ENCODE results near the gene PMEL. TPM values are rescaled to one million over a fixed set of nuclear protein-coding genes. Genes with fewer than 3 reads are reported as not detected.

PMEL gene
- total RNA-seq, 2 donors from 2014 or later, result 3.4 to 3.8 TPM

DNA sequence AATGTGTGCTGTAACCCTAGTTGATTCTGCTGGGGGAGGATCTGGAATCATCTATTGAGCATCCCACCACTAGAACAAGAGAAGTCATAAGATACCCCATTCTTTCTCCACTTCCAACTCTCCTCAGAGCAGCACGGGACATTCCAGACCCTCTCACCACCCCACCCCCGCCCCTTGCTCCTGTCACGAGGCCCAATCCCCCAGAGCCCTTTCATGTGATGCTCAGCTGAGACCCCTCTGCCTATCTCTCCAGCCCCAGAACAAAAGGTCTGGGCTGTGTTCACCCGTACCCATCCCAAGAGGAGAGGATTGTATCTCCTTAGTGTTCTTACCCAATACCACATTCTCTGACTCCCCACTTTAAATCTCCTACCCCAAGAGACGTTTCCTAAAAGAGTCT, 602 bp downstream of the PMEL start:
- DNase-seq, result no peak
- H3K4me3 ChIP-seq, result no peak overlapping the region
- H3K36me3 ChIP-seq, result no peaks in the 10 kb centered on the region
- intact Hi-C loops (cut with DNase I), result no loop called here
- TF ChIP-seq, protein P1, sequence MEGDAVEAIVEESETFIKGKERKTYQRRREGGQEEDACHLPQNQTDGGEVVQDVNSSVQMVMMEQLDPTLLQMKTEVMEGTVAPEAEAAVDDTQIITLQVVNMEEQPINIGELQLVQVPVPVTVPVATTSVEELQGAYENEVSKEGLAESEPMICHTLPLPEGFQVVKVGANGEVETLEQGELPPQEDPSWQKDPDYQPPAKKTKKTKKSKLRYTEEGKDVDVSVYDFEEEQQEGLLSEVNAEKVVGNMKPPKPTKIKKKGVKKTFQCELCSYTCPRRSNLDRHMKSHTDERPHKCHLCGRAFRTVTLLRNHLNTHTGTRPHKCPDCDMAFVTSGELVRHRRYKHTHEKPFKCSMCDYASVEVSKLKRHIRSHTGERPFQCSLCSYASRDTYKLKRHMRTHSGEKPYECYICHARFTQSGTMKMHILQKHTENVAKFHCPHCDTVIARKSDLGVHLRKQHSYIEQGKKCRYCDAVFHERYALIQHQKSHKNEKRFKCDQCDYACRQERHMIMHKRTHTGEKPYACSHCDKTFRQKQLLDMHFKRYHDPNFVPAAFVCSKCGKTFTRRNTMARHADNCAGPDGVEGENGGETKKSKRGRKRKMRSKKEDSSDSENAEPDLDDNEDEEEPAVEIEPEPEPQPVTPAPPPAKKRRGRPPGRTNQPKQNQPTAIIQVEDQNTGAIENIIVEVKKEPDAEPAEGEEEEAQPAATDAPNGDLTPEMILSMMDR (IDR thresholded peaks at IDR 0.05), result no peak
- H3K9me3 ChIP-seq, result no peaks in the 10 kb centered on the region
- no peak overlapping the region for H3K9ac ChIP-seq (ENCODE audit: low read depth in 2 of 2, low read length in 2 of 2)
- H3K27ac ChIP-seq, result no peak overlapping the region
- no peaks in the 10 kb centered on the region for H3K27me3 ChIP-seq
- H3K4me1 ChIP-seq, result peaks cover 3% of the 10 kb centered on the region

GRCh38 chr12:55963760-55964159, 2.1 kb downstream of the PMEL start:
- Histone ChIP-seq H3K9ac (ENCODE audit: low read depth in 2 of 2, low read length in 2 of 2) (no peak overlapping the region), H3K4me1 (peaks cover 3% of the 10 kb centered on the region), H3K27ac (no peak overlapping the region), H3K4me3 (no peak overlapping the region), H3K27me3 (no peaks in the 10 kb centered on the region), H3K36me3 (no peaks in the 10 kb centered on the region), H3K9me3 (no peaks in the 10 kb centered on the region)
- no peak for DNase-seq
- TF ChIP-seq, protein P1 (IDR thresholded peaks at IDR 0.05), result no peak
- intact Hi-C loops (cut with DNase I), result no loop called here

- intact Hi-C loops (cut with DNase I), result no loop called here
- H3K36me3 ChIP-seq, result peaks cover 4% of the 10 kb centered on the region
- no peaks in the 10 kb centered on the region for H3K27me3 ChIP-seq
- H3K27ac ChIP-seq, result no peak overlapping the region
- TF ChIP-seq, protein P1 (IDR thresholded peaks at IDR 0.05), result no peak
- no peak overlapping the region for H3K4me3 ChIP-seq
- H3K4me1 ChIP-seq, result peaks cover 4% of the 10 kb centered on the region
- no peaks in the 10 kb centered on the region for H3K9me3 ChIP-seq
- H3K9ac ChIP-seq (ENCODE audit: low read depth in 2 of 2, low read length in 2 of 2), result peak overlapping the region in 1 of 2 donors; percentile 26
- peak; percentile 79 for DNase-seq
Measured at GRCh38 chr12:55957106-55957859, 8.6 kb downstream of the PMEL start.

DNA sequence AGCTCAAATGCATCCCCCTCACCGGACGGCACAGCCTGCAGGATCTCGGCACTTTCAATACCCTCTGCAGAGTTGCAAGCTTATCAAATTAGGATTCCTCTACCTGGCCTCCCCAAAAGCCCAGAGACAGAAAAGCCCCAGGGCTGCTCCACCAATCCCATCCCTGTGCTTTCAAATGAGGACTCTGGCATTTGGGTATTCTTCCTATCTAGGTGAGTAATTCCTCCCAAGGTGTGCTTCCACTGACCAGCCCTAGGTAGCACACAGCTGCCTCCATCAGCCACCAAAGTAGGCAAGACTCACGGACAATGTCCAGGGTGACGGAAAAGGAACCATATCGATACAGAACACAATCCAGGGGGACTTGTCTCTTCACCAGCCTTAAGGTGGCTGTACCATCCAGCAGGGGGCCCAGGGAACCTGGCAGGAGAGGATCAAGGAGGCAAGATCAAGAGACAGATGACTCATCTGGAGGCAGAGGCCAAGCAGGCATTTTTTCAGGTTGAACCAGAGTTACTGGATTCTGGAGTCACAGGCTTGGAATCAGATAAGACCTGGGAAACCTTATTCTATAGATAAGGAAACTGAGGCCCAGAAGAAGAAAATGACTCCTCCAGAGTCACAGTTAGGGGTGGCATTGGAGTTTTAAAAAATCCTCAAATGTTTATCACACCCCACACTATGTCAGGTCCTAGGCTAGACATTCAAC, 9.9 kb downstream of the PMEL start:
- TF ChIP-seq, protein P1 (IDR thresholded peaks at IDR 0.05), result peak; percentile 16
- DNase-seq, result no peak
- no peak overlapping the region for H3K4me3 ChIP-seq
- peaks cover 4% of the 10 kb centered on the region for H3K36me3 ChIP-seq
- H3K27ac ChIP-seq, result no peak overlapping the region
- H3K9ac ChIP-seq (ENCODE audit: low read depth in 2 of 2, low read length in 2 of 2), result no peak overlapping the region
- H3K9me3 ChIP-seq, result no peaks in the 10 kb centered on the region
- intact Hi-C loops (cut with DNase I), result no loop called here
- H3K27me3 ChIP-seq, result no peaks in the 10 kb centered on the region
- H3K4me1 ChIP-seq, result peaks cover 4% of the 10 kb centered on the region

DNA sequence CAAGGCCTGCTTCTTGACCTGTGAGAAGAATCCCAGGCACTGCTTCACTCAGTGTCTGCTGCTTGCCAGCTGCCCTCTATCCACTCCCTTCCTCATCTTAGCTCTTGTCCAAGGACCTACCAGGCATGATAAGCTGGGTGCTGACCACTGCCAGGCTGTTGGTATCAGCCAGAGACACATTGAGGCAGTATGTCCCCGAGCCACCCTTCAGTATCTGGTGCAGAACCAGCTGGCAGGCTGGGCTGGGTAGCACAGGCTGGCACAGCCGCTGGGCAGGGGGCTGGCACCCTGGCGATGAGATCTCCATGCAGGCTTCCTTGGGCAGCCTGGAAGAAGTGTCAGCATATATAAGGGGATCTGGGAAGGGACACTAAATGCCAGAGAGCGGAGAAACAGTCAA, 10.5 kb downstream of the PMEL start:
- peaks cover 4% of the 10 kb centered on the region for H3K36me3 ChIP-seq

More for the DNA sequence above, 10.5 kb downstream of the PMEL start:
- Histone ChIP-seq H3K9me3 (no peaks in the 10 kb centered on the region), H3K4me1 (peaks cover 4% of the 10 kb centered on the region), H3K27ac (no peak overlapping the region), H3K9ac (ENCODE audit: low read depth in 2 of 2, low read length in 2 of 2) (peak overlapping the region in 1 of 2 donors; percentile 5), H3K4me3 (no peak overlapping the region), H3K27me3 (no peaks in the 10 kb centered on the region)
- TF ChIP-seq, protein P1 (IDR thresholded peaks at IDR 0.05), result no peak
- intact Hi-C loops (cut with DNase I), result no loop called here
- no peak for DNase-seq

All from colonic mucosa (tissue), 4 donors.